Superior temporal gyrus (tissue), 1 donor: Measurements from ENCODE around the gene HJV.

Experiments
- DNase-seq: peaks from one replicate; pipeline ENCODE4 v3.0.0-alpha.2; 2016; ENCODE audit errors: extremely low spot score

The HJV gene

DNA sequence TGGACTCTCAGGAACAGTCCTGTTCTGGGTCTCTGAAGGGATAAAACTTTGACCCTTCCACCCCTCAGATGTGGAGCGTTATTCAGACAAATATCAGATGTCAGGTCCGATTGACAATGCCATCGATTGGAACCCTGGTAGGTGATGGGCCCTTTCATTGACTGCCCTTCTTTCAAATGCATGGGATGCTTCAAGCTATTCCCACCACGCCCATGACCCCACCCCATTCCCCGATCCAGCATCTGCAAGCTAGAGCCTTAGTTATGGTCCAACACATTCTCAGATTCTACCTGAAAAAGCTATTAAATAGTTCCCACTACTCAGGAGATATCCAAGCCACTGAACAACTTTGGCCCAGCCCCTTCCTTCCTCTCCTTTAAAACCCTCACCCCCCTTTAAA lies 44.5 kb downstream of the HJV start:
- DNase-seq = no peak

DNA sequence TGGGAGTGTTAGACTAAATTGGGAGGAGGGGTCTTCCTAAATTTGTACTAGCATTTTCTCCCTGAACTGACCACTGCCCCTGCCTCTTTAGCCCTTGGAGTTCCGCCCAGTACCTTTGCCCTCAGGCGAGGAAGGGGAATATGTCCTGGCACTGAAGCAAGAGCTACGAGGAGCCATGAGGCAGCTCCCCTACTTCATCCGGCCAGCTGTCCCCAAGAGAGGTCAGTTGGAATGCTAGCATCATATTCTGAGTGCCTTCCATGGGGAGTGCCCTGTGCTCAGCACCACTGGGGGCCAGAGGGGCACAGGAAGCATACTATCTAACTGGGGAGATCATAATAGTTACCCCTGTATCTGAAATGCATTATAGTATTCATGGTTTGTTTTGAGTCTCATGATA lies 46.3 kb downstream of the HJV start:
- no peak for DNase-seq

DNA sequence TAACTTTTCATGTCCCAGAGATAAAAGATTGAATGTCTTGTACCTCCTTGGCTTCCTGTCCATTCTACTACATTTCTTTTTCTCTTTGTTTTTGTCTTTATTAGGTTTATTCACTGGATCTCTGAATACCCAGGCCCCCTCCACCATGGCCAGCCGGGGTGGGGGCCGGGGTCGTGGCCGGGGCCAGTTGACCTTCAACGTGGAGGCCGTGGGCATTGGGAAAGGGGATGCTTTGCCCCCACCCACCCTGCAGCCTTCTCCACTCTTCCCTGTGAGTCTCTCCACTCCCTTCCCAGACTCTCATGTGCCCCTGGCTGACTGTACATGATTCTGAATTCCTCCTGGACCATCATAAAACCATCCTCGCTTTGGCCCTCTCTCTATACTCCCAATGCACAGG lies 46.8 kb downstream of the HJV start:
- DNase-seq = no peak

DNA sequence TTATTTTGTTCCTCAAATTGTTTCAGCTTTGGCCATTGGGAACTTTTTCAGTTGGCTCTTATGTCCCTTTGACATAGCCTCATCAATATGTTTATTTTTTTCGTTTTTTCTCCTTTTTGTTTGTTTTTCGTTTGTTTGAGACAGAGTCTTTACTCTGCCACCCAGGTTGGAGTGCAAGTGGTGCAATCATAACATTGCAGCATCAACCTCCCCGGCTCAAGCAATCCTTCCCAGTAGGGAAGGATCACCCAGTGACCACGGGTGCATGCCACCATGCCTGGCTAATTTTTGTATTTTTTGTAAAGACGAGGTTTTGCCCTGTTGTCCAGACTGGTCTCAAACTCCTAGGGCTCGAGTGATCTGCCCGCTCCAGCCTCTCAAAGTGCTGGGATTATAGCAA lies 49.0 kb downstream of the HJV start:
- no peak for DNase-seq
